RWPE1 (cell line): Measurements from ENCODE around the gene SPRED2.
"Not testable (repeated sequence)": the region's sequence is repeated elsewhere in the genome, so short reads cannot be mapped to it uniquely, and the experiment has no call there.

Experiments
- CTCF ChIA-PET: fragments of 350-600 bp; sonication (Branson Sonifier 250); formaldehyde crosslinking; extraction: SDS; loops from one replicate; lab custom pipeline; 2021; lab: Yijun Ruan, JAX
- POLR2A ChIA-PET: fragments of 400-600 bp; formaldehyde crosslinking; extraction: SDS; loops from one replicate; lab custom pipeline; 2020; ENCODE audit warnings: antibody characterized with exemption; ENCODE audit not compliant: low non-redundant PET; lab: Yijun Ruan, JAX
- DNase-seq: peaks from one replicate; pipeline ENCODE4 v3.0.0; 2012; ENCODE audit warnings: low spot score
- H3K27ac ChIP-seq: fragments of 450-650 bp; 2 replicates; pipeline ENCODE4 v1.5.1; 2017
- CTCF ChIP-seq: fragments of 450-650 bp; conservative IDR thresholded peaks from 2 replicates; pipeline ENCODE4 v1.5.1; 2017; ENCODE audit warnings: low read depth, mild to moderate bottlenecking

SPRED2 gene

GRCh38 chr2:65345631-65346030 is 86.8 kb downstream of the SPRED2 start:
- no peak overlapping the region for H3K27ac ChIP-seq
- POLR2A ChIA-PET, result interaction anchor here (0.7 kb wide), 1 partner anchor 91 kb away, joined by 9 read pairs; no protein-coding TSS in a partner anchor
- CTCF ChIA-PET, result no interaction called here
- no peak for DNase-seq
- no peak for TF ChIP-seq CTCF

GRCh38 chr2:65344689-65345088 is 87.7 kb downstream of the SPRED2 start:
- H3K27ac ChIP-seq, result no peak overlapping the region
- no peak for DNase-seq
- no peak for TF ChIP-seq CTCF
- ChIA-PET CTCF (no interaction called here), POLR2A (no interaction called here)

- ChIA-PET CTCF (no interaction called here), POLR2A (no interaction called here)
- no peak for TF ChIP-seq CTCF
- DNase-seq, result no peak
- no peak overlapping the region for H3K27ac ChIP-seq
These were observed 88.2 kb downstream of the SPRED2 start for GRCh38 chr2:65344182-65344581.

- CTCF ChIA-PET, result no interaction called here
- no peak overlapping the region for H3K27ac ChIP-seq
- no peak for DNase-seq
- POLR2A ChIA-PET, result no interaction called here
- no peak for TF ChIP-seq CTCF
These were observed 89.0 kb downstream of the SPRED2 start for GRCh38 chr2:65343386-65343785.

GRCh38 chr2:65340898-65341681 is 91.3 kb downstream of the SPRED2 start:
- POLR2A ChIA-PET, result no interaction called here
- DNase-seq, result no peak
- no peak for TF ChIP-seq CTCF

GRCh38 chr2:65339648-65340047 is 92.8 kb downstream of the SPRED2 start:
- ChIA-PET POLR2A (interaction anchor here (0.6 kb wide), 1 partner anchor 213 kb away, joined by 3 read pairs; no protein-coding TSS in a partner anchor), CTCF (no interaction called here)
- no peak overlapping the region for H3K27ac ChIP-seq
- TF ChIP-seq CTCF, result no peak
- no peak for DNase-seq

More at GRCh38 chr2:65340898-65341681, 91.3 kb downstream of the SPRED2 start:
- no peak overlapping the region for H3K27ac ChIP-seq
- CTCF ChIA-PET, result no interaction called here

- DNase-seq, POLR2A ChIA-PET, CTCF ChIA-PET, H3K27ac ChIP-seq: not testable (repeated sequence)
These were observed 93.4 kb downstream of the SPRED2 start for GRCh38 chr2:65338830-65339495.

- not testable (repeated sequence) for H3K27ac ChIP-seq
These were observed 94.5 kb downstream of the SPRED2 start for GRCh38 chr2:65337915-65338314.

More at GRCh38 chr2:65337915-65338314, 94.5 kb downstream of the SPRED2 start:
- CTCF ChIA-PET, POLR2A ChIA-PET, DNase-seq: not testable (repeated sequence)
